Measurements from ENCODE around the gene EPB41L3.

The EPB41L3 gene

DNA sequence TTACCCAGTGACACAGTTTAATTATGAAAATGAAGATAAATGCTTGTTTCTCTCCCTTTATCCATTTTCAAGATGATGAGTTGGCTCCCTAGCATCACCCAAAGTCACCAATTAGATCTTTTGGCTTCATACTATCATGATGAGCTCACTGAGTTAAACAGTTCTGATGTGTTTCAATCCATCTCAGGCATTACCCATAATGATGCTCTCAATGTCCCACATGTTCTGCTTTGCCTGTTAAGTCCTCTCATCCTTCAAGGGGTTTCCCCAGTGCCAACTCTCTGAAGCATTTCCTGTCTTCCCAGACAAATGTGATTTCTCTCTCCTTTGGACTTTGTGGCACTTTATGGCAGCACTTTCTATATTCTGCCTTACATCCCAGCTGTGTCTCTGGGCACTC, 92.6 kb downstream of the EPB41L3 start:
- no peaks in the 10 kb centered on the region for H3K36me3 ChIP-seq
- H3K27ac ChIP-seq = no peak overlapping the region
- H3K4me1 ChIP-seq (ENCODE audit: control insufficient read depth in 1 of 2, insufficient read depth in 1 of 2, low read depth in 1 of 2, low read length in 1 of 2) = no peaks in the 10 kb centered on the region
- no peak overlapping the region for H3K4me3 ChIP-seq (ENCODE audit: low read depth in 1 of 2, low read length in 1 of 2)
- TF ChIP-seq CTCF (IDR thresholded peaks at IDR 0.05) = no peak
- no peaks in the 10 kb centered on the region for H3K9me3 ChIP-seq
- H3K27me3 ChIP-seq = no peaks in the 10 kb centered on the region

DNA sequence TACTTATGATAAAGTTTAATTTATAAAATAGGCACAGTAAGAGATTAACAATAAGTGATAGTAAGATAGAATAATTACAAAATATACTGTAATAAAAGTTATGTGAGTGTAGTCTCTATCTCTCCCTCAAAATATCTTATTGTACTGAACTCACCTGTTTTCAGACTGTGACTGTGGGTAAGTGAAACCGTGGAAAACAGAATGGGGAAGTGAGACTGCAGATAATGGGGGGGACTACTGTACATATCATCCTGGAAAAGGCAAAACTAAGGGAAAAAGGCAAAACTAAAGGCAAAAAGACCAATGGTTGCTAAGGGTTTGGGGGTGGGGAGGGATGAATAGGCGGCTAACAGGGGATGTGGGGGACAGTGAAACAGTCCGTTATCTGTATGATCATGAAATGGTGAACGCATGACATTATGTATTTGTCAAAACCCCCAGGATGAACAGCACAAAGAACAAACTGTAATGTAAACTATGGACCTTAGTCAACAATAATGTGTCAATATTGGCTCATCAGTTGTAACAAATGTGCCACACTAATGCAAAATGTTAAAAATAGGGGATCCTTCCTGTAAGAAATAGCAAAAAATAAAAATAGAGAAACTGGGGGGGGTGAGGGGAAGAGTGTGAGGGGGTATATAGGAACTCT, 93.8 kb downstream of the EPB41L3 start:
- Histone ChIP-seq H3K27me3 (no peaks in the 10 kb centered on the region), H3K9me3 (no peaks in the 10 kb centered on the region), H3K4me3 (ENCODE audit: low read depth in 1 of 2, low read length in 1 of 2) (no peak overlapping the region), H3K4me1 (ENCODE audit: control insufficient read depth in 1 of 2, insufficient read depth in 1 of 2, low read depth in 1 of 2, low read length in 1 of 2) (no peaks in the 10 kb centered on the region), H3K36me3 (no peaks in the 10 kb centered on the region), H3K27ac (no peak overlapping the region)
- no peak for TF ChIP-seq CTCF (IDR thresholded peaks at IDR 0.05)

DNA sequence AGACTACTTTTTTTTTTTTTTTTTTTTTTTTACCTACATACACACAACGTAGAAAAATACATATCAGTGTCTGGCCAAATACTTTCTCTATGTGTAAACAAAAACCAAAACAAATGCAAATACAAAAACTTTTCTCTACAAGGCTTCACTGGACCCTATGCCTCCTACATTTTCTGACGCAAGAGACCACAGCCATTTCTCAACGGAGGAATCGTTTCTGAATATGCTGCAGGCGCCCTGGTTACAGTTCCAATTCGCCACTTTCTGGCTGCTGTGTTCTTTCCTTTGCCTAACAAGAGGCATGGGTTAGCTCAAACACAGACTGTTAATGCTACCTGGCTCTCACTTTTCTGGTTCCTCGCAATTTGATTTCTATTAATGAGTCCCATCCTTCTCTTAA, 96.4 kb downstream of the EPB41L3 start:
- H3K9me3 ChIP-seq = no peaks in the 10 kb centered on the region
- no peak for TF ChIP-seq CTCF (IDR thresholded peaks at IDR 0.05)
- no peaks in the 10 kb centered on the region for H3K4me1 ChIP-seq (ENCODE audit: control insufficient read depth in 1 of 2, insufficient read depth in 1 of 2, low read depth in 1 of 2, low read length in 1 of 2)
- H3K27me3 ChIP-seq = no peaks in the 10 kb centered on the region
- H3K36me3 ChIP-seq = no peaks in the 10 kb centered on the region
- no peak overlapping the region for H3K27ac ChIP-seq
- H3K4me3 ChIP-seq (ENCODE audit: low read depth in 1 of 2, low read length in 1 of 2) = no peak overlapping the region

- H3K9me3 ChIP-seq = no peaks in the 10 kb centered on the region
- H3K36me3 ChIP-seq = no peaks in the 10 kb centered on the region
- H3K27ac ChIP-seq = no peak overlapping the region
- no peak overlapping the region for H3K4me3 ChIP-seq (ENCODE audit: low read depth in 1 of 2, low read length in 1 of 2)
- H3K4me1 ChIP-seq (ENCODE audit: control insufficient read depth in 1 of 2, insufficient read depth in 1 of 2, low read depth in 1 of 2, low read length in 1 of 2) = peaks cover 9 to 10% of the 10 kb centered on the region in 2 experiments
- no peaks in the 10 kb centered on the region for H3K27me3 ChIP-seq
- TF ChIP-seq CTCF (IDR thresholded peaks at IDR 0.05) = no peak
These were observed 99.0 kb downstream of the EPB41L3 start for GRCh38 chr18:5444847-5445246.

DNA sequence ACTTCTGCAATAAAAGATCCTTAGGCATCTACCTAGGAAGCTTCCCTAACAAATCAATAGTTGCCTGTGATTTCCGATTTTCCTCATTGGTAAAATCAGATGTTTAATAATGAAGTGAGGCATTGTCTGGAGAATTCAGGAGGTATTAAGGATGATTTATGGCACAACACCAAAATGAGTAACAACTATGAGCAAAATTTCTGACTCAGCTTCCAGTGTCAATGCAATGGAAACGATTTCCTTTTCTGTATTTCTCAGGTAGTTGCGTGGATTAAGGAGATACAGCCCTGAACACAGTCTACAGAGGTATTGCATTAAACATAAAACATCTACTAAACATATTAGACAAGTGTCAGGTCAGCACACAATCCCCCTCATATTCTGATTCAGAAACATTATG, 99.5 kb downstream of the EPB41L3 start:
- TF ChIP-seq CTCF (IDR thresholded peaks at IDR 0.05) = no peak
- H3K4me1 ChIP-seq (ENCODE audit: control insufficient read depth in 1 of 2, insufficient read depth in 1 of 2, low read depth in 1 of 2, low read length in 1 of 2) = peaks cover 13 to 15% of the 10 kb centered on the region in 2 experiments
- no peak overlapping the region for H3K4me3 ChIP-seq (ENCODE audit: low read depth in 1 of 2, low read length in 1 of 2)
- no peaks in the 10 kb centered on the region for H3K27me3 ChIP-seq
- H3K9me3 ChIP-seq = no peaks in the 10 kb centered on the region
- H3K27ac ChIP-seq = no peak overlapping the region
- H3K36me3 ChIP-seq = no peaks in the 10 kb centered on the region

Data from neutrophil (primary cell).